Esophagus mucosa (tissue), 1 donor: Measurements from ENCODE around the gene ANXA8. TPM values are rescaled to one million over a fixed set of nuclear protein-coding genes. Genes with fewer than 3 reads are reported as not detected.

Source experiments
- ATAC-seq: fragments of 200-7000 bp; cut with Tn5 transposase; one replicate; pipeline ENCODE4 v1.9.1; 2020
- total RNA-seq: library from RNA; stranded (reverse); gene quantifications from one replicate; pipeline ENCODE4 v1.2.4, GENCODE V29; 2023
- donor health status: DM: yes; HTN: yes; CAD: no.

Gene ANXA8
- total RNA-seq, 1 donor from 2014 or later, result 203 TPM

DNA sequence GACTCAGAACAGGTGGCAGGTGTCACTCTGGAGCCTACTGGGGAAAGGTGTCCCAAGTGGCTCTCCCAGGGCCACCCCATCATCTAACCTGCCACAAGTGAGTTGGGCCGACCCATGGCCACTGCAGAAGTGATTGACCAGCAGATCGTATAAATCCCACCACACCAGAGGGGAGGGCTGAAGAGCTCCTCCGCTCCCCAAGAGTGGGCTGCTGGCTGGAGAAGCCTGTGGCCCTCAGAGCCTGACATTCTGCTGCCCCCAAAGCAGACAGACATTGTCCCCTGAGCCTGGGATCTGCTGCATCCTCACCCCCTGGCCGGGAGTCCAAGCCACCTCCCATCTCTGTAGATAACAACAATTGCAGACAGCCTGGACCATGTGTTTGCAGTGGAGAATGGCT lies 36.7 kb downstream of the ANXA8 start:
- ATAC-seq, result no peak

DNA sequence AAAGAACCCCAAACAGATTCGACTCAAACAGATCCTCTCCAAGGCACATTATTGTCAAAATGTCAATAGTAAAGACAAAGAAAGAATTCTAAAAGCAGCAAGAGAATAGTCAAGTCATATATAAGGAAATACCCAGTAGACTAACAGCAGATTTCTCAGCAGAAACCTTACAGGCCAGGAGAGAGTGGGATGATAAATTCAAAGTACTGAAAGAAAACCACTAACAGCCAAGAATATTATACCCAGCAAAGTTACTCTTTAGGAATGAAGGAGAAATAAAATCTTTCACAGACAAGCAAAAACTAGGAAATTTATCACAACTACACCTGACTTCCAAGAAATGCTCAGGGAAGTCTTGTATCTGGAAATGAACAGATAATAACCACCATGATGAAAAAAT lies 38.2 kb downstream of the ANXA8 start:
- ATAC-seq, result no peak

DNA sequence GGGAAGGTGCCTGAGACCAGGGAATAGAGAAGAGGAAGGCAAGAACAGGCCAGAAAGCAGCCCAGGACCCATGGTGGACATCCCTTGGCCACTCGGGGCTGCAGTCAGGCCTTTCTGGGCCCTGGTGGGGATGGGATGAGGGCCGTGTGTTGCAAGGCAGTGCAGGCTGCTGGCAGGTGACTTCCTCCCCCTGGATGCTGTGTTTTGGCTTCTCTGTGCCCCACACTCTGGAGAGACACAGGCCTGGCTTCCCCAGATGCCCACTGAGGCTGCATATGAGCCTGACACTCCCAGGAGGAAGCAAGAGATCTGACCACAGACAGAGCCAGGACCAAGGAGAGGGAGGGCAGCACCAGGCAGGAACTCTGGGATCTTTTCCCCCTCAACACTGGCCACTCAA lies 39.9 kb downstream of the ANXA8 start:
- ATAC-seq, result no peak

DNA sequence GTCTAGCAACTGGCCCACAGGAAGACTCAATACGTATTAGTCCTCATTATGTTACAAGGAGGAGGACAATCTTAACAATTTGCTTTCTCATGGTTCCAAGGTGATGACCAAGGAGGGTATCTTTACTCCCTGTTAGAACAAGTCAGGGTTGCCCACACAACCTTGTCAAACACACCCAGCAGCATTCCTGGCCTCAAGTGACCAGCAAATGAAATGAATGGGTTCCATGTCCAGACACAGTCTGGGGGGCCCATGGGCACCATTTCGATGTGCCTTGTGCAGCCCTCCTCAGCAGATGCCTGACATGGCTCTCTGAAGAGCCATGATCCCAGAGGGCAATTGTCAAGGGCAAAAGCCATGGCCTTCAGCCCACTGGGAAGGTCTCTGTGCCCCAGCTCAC lies 40.8 kb downstream of the ANXA8 start:
- ATAC-seq, result no peak

DNA sequence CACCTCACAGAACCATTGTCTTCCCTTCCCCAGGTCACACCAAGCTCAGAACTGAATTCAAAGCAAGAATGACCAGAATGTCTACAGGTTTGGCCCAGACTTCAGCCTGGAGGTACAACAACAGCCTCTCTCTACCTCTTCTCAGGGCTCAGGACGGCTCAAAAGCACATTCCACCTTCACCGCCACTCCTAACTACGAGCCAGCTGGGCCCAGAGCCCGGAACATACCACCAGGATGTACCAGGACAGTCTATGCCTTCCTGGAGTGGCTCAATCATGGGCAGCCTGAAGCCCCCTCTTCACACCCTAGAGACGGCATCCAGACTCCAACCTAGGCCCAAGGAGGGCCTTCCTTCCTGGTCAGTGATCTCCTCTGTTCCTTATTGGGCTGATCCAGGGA lies 41.6 kb downstream of the ANXA8 start:
- no peak for ATAC-seq

DNA sequence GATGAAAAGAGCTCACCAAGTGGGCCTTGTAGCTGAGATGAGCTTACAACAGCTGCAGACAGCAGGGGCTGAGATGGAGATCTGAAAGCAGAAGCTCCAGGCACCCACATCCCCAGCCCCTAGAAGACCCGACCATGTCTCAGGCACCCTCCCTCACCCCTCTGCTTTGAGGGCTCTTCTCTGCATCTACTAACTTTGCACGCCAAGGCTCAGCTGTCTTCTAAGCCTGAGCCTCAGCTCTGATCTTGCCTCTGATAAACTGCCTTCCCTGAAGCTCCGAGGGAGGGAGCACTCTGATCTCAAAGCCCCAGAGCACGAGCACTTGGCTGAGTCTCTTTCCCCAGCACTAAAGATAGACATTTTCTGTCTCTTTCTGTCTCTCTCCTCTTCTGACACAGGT lies 42.0 kb downstream of the ANXA8 start:
- no peak for ATAC-seq

DNA sequence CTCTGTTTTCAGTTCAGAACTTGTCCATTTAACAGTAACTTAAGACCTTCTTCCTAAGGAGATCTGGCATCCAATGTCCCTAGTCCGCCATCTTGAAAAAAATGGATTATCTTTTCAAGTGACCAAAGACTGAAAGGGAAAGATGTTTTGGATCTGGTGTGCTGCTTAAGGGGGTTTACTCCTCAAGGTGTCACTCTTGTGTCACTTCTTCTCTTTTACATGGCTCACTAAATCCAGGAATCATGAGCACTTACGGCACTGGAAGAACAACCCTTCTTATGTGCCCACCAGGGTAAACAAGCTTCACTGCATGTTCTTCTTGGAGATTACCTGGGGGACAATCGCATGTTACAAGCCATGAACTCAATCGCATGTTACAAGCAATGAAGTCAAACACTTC lies 43.7 kb downstream of the ANXA8 start:
- no peak for ATAC-seq

DNA sequence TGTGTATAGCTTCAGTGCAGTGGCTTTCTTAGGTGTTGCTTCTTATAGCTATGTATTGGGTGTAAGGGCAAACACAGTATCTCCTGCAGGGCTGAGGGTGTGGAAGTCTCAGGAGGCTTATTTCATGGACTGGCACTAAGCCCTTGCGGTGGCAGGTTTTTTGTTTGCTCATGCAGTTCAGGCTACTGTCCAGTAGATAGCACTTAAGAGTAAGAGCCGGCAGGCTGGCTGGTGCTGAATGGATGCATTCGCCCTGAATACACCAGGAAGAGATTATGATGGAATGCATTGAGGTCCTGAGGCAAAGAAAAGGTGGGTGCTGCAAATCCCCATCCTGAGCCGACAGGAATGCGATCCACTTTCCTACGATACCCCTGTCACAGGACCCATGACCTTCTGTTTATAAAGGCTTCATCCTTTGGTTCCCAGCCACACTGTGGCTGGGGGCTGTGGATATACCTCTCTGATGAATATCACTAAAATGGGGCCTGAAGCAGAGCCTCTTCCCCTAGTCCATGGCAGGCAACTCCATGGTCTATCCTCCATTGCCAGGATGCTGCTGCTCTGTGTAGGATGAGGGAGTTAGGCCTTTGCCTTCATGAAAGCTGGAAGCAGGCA lies 44.9 kb downstream of the ANXA8 start:
- peak; percentile 97 for ATAC-seq

DNA sequence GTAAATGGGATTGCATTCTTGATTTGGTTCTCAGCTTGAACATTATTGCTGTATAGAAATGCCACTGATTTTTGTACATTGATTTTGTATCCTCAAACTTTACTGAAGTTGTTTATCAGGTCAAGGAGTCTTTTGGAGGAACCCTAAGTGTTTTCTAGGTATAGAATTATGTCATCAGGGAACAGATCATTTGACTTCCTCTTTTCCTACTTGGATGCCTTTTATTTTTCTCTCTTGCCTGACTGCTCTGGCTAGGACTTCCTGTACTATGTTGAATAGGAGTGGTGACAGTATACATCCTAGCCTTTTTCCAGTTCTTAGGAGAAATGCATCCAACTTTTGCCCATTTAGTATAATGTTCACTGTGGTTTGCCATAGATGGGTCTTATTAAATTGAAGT lies 48.8 kb downstream of the ANXA8 start:
- no peak for ATAC-seq

DNA sequence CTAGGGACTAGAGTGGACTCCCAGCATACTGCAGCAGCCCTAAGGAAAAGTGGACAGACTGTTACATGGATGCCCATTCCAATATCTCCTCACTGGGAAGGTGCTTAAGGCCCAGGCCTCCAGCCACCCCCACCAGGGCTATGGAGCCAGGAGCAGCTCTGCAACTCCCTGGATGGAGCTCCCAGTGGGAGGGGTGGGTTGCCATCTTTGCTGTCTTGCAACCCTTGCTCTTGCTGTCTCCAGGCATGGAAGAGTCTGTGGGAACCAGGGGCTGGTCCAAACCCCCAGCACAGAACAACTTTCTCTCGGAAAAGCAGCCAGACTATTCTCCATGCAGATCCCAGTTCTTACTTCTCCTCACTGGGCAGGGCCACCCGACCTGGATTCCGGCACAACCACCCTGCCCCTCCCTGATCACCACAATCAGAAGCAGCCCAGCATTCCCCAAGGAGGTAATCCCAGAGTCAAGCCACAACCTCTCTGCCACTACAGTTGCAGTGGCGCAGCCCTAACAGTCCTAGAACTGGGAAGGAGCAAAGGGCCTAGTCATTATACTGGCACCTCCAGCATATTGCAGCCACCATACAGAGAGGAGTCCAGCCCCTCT lies 58.0 kb downstream of the ANXA8 start:
- no peak for ATAC-seq

DNA sequence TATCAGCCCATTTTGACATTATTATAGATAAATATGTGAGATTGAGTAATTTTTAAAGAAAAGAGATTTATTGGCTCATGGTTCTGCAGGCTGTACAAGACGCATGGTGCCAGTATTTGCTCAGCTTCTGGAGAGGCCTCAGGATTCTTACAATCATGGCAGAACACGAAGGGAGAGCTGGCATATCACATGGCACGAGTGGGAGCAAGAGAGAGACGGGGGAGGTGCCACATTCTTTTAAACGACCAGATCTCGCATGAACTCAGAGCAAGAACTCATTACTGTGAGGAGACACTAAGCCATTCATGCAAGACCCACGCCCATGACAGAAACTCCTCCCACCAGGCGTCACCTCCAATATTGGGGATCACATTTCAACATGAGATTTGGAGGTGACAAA lies 59.7 kb downstream of the ANXA8 start:
- ATAC-seq, result no peak

DNA sequence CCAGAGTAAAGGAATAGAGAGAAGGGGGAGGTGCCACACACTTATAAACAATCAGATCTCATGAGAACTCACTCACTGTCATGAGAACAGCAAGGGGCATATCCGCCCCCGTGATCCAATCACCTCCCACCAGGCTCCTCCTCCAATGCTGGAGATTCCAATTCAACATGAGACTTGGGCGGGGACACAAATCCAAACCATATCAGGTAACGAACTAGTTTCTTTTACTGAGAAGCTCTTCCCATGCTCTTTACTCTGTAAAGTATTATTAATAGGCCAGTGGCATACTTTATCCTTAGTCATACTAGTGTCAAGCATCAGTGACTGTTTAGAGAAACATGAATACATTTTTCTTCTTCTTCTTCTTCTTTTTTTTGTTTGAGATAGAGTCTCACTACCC lies 60.4 kb downstream of the ANXA8 start:
- ATAC-seq, result no peak

DNA sequence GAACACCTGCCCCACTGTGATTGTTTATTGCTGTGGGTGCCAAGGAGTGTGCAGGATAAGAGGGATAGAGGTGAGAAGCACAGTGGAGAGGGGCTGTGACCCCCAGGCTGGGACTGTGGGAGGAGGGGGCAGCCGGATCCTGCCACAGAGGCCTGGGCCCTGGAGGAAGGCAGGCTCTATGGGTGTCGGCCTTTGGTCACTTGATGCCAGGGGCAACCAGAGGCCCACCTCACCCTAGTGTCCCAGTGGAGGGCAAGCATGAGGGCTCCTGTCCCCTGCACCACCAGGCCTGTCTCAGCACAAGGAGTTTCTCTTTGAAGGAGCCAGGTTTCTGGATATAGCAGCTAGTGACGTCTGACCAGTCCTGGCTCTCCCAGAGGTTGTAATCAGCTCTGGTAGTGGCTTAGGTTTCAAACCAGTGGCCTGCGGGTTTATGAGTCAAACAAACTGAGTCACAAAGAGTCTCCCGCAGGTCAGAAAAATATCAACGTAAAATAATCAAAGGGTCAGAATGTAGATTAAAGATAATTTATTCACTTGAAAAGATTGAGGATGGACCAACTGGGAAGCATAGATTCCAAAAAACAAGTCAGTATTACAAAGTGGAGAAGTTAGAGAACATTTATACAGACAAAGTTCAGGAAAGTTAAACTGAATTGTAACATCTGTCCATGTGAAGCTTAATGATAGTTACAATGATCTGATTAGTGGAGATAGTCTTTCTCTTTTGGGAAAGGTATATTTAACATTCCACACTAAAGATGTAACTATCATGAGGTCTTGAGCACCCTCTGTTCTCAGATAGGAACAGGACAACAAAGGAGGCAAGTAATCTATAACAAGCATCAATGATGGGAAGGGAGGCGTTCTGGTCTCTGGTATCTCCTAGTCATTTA lies 62.6 kb downstream of the ANXA8 start:
- ATAC-seq, result peak; percentile 33

DNA sequence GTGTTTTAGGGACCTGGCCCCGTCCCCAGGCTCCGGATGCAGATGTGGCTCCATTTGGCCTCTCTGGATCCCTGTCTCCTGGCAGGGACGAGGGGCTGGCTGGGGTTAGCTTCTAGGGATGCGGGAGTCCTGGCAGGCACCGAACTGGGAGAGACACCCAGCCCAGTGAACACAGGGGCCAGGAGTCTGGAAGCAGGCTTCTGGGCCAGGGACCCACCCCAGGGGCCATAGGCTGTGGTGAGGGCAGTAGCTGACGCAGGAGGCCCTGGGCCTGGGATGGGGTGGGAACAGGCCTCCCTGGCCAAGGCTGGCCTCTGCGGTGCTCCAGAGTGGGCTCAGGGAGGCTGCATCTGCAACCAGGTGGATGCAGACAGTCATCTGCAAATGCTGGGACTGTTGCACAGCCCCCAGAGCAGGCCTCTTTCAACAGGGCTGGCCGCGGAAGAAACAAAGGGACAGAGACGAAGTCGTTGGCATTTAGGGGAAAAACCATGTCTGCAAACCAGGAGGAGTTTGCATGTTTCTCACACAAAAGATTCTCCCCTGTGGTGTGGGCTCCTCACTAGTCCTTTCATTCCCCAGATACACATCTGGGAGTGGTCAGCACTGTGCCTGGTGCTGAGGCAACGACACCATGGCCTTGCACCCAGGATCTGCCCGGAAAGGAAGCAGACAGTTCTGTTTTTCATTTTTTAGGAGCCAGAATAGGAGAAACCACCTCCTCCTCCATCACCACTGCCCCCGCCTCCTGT lies 63.4 kb downstream of the ANXA8 start:
- ATAC-seq, result peak; percentile 8

DNA sequence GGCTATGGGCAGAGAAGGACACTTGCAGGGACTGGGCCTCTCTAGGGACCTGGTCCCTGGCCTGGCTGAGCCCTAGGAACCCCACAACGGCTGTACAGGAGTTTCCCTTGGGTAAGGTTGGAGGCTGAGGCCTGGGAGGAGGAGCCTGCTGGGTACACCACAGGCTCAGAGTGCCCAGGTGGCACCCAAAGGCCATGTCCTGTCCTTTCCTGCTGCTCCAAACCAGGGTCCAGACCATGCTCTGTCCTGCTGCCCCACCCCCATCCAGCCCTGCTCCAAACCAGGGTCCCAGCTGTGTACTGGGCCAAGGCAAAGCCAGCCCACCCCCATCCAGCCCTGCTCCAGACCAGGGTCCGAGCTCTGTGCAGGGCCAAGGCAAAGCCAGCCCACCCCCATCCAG lies 64.5 kb downstream of the ANXA8 start:
- ATAC-seq, result no peak

DNA sequence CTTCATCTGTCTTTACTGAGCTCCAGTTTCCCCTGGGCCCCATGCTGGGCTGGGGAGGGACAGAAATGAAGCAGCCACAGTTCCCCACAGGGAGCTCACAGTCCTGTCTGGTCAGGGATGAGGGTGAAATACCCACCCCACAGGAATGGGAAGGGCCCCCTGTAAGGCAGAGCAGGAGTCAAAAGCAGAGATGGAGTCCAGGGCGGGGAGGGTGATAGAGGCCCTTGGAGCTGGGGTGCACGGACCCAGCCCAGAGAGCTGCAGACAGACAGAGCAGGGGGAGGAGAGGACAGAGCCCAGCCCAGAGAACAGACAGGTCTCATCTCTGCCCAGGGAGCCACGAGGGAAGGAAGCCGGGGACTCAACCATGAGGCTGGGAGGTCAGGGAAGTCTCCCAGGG lies 64.9 kb downstream of the ANXA8 start:
- ATAC-seq, result no peak

DNA sequence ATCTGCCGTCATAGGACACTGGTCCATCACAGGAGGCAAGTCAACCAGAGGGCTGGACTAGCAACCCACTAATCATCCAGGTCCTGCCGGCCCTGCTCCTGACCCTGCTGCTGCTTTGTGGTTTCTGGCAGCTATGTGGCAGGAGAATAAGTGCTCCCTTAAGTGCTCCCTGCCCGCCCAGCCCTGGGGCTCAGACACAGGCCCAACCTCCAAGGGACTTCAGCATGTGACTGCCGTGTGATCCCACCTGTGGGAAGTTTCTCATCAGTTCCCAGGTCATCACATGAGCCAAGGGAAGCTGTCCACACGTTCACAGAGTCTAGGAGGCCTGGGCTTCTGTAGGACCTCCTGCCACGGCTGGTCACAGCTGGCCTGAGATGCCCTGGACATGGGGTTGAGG lies 65.6 kb downstream of the ANXA8 start:
- ATAC-seq, result no peak

Other genes starting within 250 kb of the ANXA8 start
- gene GDF10, start 183.9 kb downstream of the ANXA8 start, total RNA-seq, result not detected
- gene GDF2, start 161.7 kb downstream of the ANXA8 start, total RNA-seq, result not detected
- gene RBP3, start 135.8 kb downstream of the ANXA8 start, total RNA-seq, result not detected
- gene ZNF488, start 99.8 kb downstream of the ANXA8 start, total RNA-seq, result 0.60 TPM
- 3.4 TPM for gene FAM25G, start 7.6 kb upstream of the ANXA8 start, total RNA-seq
- 3.0 TPM for gene AGAP9, start 39.5 kb upstream of the ANXA8 start, total RNA-seq